Gastroesophageal sphincter (tissue), 4 donors: Measurements from ENCODE around the gene ROCK2. TPM values are rescaled to one million over a fixed set of nuclear protein-coding genes. Genes with fewer than 3 reads are reported as not detected.

ENCODE experiments used
- ATAC-seq: fragments of 150-250 bp; one replicate; pipeline ENCODE4 v1.9.1; 2016; ENCODE audit warnings: mild to moderate bottlenecking, moderate library complexity
- H3K27ac ChIP-seq, 4 donors: fragments of 200-600 bp; sonication (generic) in 3 of 4; 1 replicate in 3 of 4; 2 replicates in 1 of 4; pipeline ENCODE4 v1.5.1; 2016 to 2019
- H3K27me3 ChIP-seq: fragments of 200-600 bp; sonication (generic); one replicate; pipeline ENCODE4 v1.5.1; 2019
- H3K36me3 ChIP-seq, 2 donors: fragments of 200-600 bp; sonication (generic); one replicate each; pipeline ENCODE4 v1.5.1; 2019; ENCODE audit warnings: control low read depth in 1 of 2
- H3K4me1 ChIP-seq, 3 donors: fragments of 200-600 bp; sonication (generic); 1 replicate in 2 of 3; 2 replicates in 1 of 3; pipeline ENCODE4 v1.5.1; 2016 to 2019; ENCODE audit warnings: control low read depth in 2 of 3
- H3K4me3 ChIP-seq, 2 donors: fragments of 200-600 bp; sonication (generic); one replicate each; pipeline ENCODE4 v1.5.1; 2019; ENCODE audit warnings: mild to moderate bottlenecking in 1 of 2, moderate library complexity in 1 of 2
- H3K9me3 ChIP-seq, 3 donors: fragments of 200-600 bp; sonication (generic); one replicate each; pipeline ENCODE4 v1.5.1; 2017 to 2019; ENCODE audit warnings: control low read depth in 2 of 3
- CTCF ChIP-seq, 4 experiments: fragments of 200-600 bp in 2 of 4; fragments of 450-650 bp in 2 of 4; sonication (generic) in 1 of 4; IDR thresholded peaks; one replicate each; pipeline ENCODE4 v1.5.1; 2017 to 2019; ENCODE audit warnings: antibody characterized with exemption in 4 of 4, mild to moderate bottlenecking in 2 of 4, moderate library complexity in 2 of 4
- EP300 ChIP-seq: sonication (generic); formaldehyde crosslinking; IDR thresholded peaks from one replicate; pipeline ENCODE4 v1.6.1; 2017; ENCODE audit warnings: antibody characterized with exemption, mild to moderate bottlenecking
- POLR2A ChIP-seq, 2 donors: fragments of 450-650 bp; IDR thresholded peaks; one replicate each; pipeline ENCODE4 v1.6.1; 2017; ENCODE audit warnings: antibody characterized with exemption in 2 of 2, mild to moderate bottlenecking in 2 of 2, moderate library complexity in 1 of 2
- POLR2AphosphoS5 ChIP-seq: sonication (generic); formaldehyde crosslinking; IDR thresholded peaks from one replicate; pipeline ENCODE4 v1.6.1; 2017; ENCODE audit warnings: antibody characterized with exemption
- WGBS, 2 donors: methylation state at CpG; one replicate each; pipeline ENCODE4 v1.1.5; 2018; ENCODE audit warnings: low coverage in 1 of 2; 5-methylcytosine and 5-hydroxymethylcytosine counted together
- total RNA-seq, 4 donors: library from RNA; depleted of rRNA; stranded (reverse); fragments of >200 nt; gene quantifications; one replicate each; pipeline ENCODE4 v1.1.0, GENCODE V29; 2016

ROCK2 gene
- total RNA-seq, 4 donors from 2014 or later: 102 to 130 (median 113) TPM

DNA sequence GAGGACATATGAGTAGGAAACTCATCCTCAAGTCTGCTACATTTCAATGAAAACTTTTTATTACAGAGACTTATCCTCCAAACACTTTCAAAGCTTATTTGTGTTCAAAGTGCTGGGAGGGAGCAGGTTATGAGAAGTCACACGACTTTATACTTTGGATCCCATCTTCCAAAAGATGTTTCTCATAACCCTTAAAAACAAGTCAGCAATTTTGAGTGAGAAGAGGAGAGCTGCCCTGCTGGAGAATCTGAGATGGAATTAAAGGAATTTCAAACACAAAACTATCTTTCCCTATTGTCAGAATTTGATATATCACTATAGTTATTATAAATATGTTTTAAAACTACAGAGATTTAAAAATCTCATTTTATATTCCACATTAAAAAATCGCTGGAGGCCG lies 45.8 kb downstream of the ROCK2 start:
- Histone ChIP-seq H3K36me3 (no peaks in the 10 kb centered on the region), H3K9me3 (no peaks in the 10 kb centered on the region), H3K4me1 (peaks cover 0 to 48% (median 0%) of the 10 kb centered on the region in 3 donors), H3K4me3 (no peak overlapping the region), H3K27me3 (no peaks in the 10 kb centered on the region), H3K27ac (no peak overlapping the region)
- no peak for TF ChIP-seq CTCF (IDR thresholded peaks at IDR 0.05)
- no peak for TF ChIP-seq POLR2AphosphoS5
- no peak for TF ChIP-seq EP300
- no peak for TF ChIP-seq POLR2A (IDR thresholded peaks at IDR 0.05)
- no peak for ATAC-seq
- 32 to 58% methylated on average over 3 of the region's 3 CpGs for WGBS, 2 donors

DNA sequence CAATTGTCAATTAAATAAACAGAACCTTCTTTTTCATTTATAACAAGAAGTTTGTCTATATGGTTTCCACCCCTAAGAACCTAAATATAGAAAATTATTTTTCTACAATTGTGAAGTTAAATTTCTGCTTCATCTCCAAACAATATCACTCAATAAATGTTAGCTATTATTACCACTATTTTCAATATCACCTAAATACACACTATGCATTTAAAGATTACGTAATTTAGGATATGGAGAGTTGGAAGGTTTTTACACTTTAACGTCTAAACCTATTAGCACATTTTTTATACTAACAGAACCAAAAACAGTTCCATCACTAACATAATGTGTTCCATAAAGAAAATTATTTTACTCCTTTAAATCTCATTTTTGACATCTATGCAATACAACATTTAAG lies 48.0 kb downstream of the ROCK2 start:
- no peak overlapping the region for H3K4me3 ChIP-seq
- WGBS, 2 donors: 58 to 64% methylated on average over 2 of the region's 2 CpGs
- no peak overlapping the region for H3K27ac ChIP-seq
- H3K9me3 ChIP-seq: no peaks in the 10 kb centered on the region
- no peaks in the 10 kb centered on the region for H3K27me3 ChIP-seq
- ATAC-seq: no peak
- TF ChIP-seq EP300 (no peak), CTCF (IDR thresholded peaks at IDR 0.05) (no peak), POLR2A (IDR thresholded peaks at IDR 0.05) (no peak), POLR2AphosphoS5 (no peak)
- peaks cover 0 to 54% (median 0%) of the 10 kb centered on the region in 3 donors for H3K4me1 ChIP-seq
- H3K36me3 ChIP-seq: no peaks in the 10 kb centered on the region

GRCh38 chr2:11292464-11293255 lies 51.8 kb downstream of the ROCK2 start:
- H3K27ac ChIP-seq: no peak overlapping the region
- no peak overlapping the region for H3K4me3 ChIP-seq
- no peaks in the 10 kb centered on the region for H3K9me3 ChIP-seq
- no peaks in the 10 kb centered on the region for H3K36me3 ChIP-seq
- peaks cover 0 to 77% (median 0%) of the 10 kb centered on the region in 3 donors for H3K4me1 ChIP-seq
- no peaks in the 10 kb centered on the region for H3K27me3 ChIP-seq
- no peak for TF ChIP-seq EP300
- TF ChIP-seq POLR2AphosphoS5: no peak
- no peak for TF ChIP-seq CTCF (IDR thresholded peaks at IDR 0.05)
- no peak for TF ChIP-seq POLR2A (IDR thresholded peaks at IDR 0.05)
- ATAC-seq: no peak
- WGBS, 2 donors: 59 to 86% methylated on average over 2 to 3 of the region's 3 CpGs

- no peak for ATAC-seq
- Histone ChIP-seq H3K27ac (no peak overlapping the region), H3K4me1 (peaks cover 0 to 72% (median 0%) of the 10 kb centered on the region in 3 donors), H3K4me3 (no peak overlapping the region), H3K36me3 (peaks cover 0 to 1% of the 10 kb centered on the region in 2 donors), H3K9me3 (no peaks in the 10 kb centered on the region), H3K27me3 (no peaks in the 10 kb centered on the region)
- TF ChIP-seq POLR2A (IDR thresholded peaks at IDR 0.05): no peak
- TF ChIP-seq EP300: no peak
- no peak for TF ChIP-seq CTCF (IDR thresholded peaks at IDR 0.05)
- TF ChIP-seq POLR2AphosphoS5: no peak
- WGBS, 2 donors: 90 to 94% methylated on average over 2 to 4 of the region's 4 CpGs
Observed at GRCh38 chr2:11290713-11291112, 53.7 kb downstream of the ROCK2 start.

DNA sequence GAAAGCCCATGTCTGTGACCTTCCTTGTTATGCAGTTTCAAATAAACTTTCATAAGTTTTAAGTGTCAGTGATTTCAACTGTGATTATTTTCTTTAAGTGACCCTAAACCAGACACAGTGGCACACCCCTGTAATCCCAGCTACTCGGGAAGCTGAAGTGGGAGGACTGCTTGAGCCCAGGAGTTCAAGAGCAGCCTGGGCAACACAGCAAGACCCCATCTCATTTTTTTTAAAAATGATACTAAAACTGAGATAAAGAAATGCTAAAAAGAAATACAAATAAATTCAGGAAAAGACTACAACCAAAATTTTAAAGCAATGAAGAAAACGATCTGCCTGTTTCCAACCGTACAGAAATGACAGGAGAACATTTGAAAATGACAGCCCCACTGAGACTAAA lies 54.2 kb downstream of the ROCK2 start:
- WGBS, 2 donors: 70 to 71% methylated on average over 1 to 3 of the region's 3 CpGs
- no peaks in the 10 kb centered on the region for H3K9me3 ChIP-seq
- TF ChIP-seq POLR2AphosphoS5: no peak
- H3K27ac ChIP-seq: no peak overlapping the region
- no peak overlapping the region for H3K4me3 ChIP-seq
- peaks cover 0 to 6% of the 10 kb centered on the region in 2 donors for H3K36me3 ChIP-seq
- H3K27me3 ChIP-seq: no peaks in the 10 kb centered on the region
- ATAC-seq: no peak
- peaks cover 0 to 70% (median 0%) of the 10 kb centered on the region in 3 donors for H3K4me1 ChIP-seq
